ENCODE results near the gene GSTA1.
"Not testable (repeated sequence)": the region's sequence is repeated elsewhere in the genome, so short reads cannot be mapped to it uniquely, and the experiment has no call there.

The GSTA1 gene

DNA sequence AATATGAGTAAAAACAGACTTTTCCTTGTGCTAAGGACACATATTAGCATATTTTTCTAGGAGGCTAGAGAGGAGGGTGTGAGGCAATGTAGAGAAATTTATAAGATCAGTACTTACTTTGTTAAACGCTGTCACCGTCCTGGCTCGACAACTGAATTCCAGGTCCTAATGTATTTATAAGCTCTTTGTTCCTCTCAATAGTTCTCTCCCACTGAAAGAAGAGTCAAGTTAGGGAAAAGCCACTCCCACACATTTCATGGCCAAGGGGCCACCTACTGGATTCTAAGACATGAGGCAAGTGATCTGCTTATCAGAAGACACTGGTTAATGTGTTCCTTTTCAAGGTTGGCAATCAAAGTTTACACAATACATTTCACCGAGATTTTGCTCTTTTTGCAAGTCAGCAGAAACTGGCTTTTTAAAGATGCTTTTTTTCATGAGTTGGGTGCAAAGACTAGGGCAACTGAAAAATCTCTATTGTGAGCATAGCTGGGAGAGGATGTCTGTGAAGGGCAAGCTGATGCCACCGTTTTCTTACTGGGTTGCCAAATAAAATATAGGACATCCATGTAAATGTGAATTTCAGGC is at the start of gene GSTA1:
GSTA1 (minus strand) TSS at position 149 of the 588 bp plus-strand sequence. CDS start 4,549 bp downstream, outside the sequence.
- DNase-seq, result not testable (repeated sequence)

DNA sequence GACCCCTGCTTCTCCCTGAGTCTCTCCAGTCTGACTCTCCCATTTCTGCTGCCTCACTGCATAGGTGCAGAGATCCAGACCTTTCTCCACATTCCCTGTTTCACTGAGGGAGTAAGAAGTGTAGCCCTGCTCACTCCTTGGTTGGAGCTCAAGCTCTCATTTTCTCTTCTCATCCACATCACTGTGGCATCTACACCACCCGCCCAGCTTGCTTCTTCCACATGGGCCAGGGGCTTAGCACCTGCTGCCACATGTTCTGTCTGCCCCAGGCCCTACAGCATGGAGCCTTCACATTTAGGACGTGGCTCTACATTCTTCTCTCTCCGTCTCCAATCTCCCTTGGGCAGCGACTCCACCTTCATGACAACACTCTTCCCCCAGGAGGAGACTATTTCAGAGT is 45.5 kb upstream of the GSTA1 start:
- no peak for DNase-seq

DNA sequence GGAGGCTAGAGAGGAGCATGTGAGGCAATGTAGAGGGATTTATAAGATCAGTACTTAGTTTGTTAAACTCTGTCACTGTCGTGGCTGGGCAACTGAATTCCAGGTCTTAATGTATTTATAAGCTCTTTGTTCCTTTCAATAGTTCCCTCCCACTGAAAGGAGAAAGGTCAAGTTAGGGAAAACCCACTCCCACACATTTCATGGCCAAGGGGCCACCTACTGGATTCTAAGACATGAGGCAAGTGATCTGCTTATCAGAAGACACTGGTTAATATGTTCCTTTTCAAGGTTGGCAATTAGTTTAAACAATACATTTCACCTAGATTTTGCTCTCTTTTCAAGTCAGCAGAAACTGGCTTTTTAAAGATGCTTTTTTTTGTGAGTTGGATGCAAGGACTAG is 42.4 kb upstream of the GSTA1 start:
- no peak for DNase-seq

DNA sequence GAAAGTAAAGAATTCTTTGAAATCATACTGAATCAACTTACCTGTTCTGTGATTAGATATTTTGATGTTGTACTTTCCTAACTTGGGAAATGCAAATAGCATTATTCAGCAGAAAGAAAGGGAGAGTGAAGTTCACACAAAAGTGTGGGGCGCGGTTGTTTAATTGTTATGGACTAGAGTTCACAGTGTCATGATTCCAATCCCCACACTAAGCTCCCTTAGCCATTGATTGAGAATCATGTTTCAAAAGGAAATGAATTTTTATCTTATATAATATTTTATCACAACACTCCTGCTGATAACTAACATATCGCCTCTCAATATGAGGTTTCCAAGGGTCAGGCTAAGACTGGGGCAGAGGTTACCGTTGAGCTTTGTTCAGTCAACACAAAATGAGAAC is 40.0 kb upstream of the GSTA1 start:
- DNase-seq, result no peak

DNA sequence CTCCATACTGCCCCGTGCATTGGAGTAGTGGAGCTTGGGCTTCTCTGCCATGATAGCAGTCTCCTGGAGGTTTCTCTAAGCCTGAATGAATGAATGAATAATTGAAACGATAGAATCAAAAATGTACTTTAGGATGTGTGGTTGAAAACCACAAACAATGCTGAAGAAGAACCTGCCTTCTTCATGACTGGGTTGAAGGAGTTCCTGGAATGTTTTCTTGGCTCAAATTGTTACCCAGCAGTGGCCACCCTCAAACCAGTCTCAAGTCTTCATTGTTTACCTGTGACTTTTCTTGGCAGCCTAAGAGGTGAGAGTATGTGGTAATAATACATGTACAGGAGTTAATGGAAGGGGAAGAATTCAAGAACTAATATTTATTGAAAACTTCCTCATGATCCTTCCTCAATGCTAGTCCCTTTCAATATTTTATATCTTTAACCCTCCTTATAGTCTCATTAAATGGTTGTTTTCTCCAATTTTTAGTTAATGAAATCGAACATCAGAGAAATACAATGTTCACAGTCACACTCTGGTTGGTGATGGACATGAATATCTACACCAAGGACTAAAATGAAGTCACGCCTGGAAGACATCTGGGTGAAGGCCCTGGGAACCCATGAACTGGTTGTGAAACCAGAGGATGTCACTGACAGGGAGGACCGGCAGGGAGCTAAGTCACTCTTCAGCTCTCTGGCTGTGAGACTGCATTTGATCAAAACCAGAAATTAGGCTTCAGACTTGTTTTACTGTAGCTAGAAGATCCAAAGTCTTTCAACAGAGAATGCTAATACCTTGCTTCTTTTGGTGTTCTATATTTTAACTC is 37.4 kb upstream of the GSTA1 start, which contains the start of gene GSTA5:
GSTA5 (minus strand) TSS at position 51 of the 823 bp plus-strand sequence.
- DNase-seq, result no peak

DNA sequence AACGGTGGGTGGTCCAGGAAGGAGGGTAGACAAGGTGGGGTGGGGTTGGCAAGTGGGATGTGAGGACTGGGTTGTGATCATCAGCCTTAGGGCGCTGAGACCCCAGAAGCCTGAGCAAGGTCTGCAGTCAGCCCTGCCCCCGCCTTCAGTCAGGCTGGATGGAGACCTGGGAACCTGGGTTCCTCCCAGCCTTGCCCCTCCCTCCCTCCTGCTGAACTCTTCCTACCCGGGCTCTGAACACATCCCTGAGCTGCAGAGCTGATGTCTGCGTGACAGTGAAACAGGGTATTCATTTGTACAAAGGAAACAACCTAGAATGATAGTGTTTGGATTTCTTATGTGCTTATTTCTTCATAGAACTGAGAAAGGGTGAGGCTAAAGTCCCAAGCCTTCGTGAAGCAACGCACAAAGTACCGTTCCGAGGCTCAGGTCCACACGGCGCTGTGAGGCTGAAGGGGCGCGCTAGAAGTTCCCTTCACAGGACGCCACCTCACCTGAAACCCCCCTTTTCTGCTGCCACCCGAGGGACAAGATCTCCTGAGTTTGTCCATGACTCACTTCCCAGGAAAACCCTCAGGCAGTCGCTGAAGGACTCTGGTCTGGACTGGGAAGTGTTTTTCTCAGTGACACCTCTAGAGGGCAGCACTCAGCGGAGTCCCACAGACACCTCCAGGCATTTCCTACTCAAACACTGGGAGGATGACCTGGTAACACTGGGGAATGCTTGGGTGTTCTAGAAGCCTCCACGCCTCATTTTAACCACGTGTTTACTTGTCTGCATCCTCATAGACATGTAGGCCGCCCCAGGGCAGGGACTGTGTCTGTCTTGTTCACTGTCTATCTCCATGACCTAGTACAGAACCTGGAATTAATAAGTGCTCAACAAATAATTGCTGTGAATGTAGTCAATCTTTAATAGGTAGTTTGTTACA is 35.8 kb upstream of the GSTA1 start:
- DNase-seq, result peak; percentile 41

DNA sequence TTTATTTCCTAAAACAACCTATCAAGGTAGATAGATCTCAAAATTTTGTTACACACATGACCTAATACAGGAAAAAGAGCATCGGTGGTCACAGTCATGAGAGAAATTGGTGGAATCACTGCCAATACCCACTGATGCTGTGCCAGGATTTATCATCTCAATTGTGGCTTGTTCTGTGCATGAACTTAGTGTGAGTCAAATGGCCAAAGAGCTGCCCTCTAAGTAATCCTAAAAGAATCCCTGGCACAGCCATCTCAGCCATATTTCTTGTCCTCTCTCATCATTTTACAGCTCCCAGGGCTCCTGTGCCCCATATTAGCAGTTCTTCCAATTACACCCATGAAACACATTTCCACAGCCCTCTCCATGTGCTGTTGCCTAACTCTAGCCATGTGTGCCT is 30.9 kb upstream of the GSTA1 start:
- DNase-seq, result no peak

DNA sequence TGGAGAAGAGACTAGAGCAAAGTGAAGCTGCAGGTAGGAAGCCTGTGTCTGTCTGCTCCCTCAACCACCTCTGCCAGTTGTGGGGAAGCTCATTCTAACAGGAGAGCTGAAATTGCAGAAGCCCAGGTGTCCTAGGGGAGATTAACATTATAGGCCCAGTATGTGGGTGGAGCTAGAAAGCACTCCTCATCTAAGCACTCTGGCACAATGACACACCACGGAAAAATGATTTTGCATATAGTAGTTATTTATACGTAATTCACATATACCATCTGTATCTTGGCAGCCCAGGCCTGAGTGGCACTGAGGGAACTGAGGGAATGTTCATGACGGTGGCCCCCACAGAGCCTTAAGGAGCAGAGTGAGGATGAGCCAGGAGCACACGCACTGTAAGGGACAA is 27.3 kb upstream of the GSTA1 start:
- not testable (repeated sequence) for DNase-seq

DNA sequence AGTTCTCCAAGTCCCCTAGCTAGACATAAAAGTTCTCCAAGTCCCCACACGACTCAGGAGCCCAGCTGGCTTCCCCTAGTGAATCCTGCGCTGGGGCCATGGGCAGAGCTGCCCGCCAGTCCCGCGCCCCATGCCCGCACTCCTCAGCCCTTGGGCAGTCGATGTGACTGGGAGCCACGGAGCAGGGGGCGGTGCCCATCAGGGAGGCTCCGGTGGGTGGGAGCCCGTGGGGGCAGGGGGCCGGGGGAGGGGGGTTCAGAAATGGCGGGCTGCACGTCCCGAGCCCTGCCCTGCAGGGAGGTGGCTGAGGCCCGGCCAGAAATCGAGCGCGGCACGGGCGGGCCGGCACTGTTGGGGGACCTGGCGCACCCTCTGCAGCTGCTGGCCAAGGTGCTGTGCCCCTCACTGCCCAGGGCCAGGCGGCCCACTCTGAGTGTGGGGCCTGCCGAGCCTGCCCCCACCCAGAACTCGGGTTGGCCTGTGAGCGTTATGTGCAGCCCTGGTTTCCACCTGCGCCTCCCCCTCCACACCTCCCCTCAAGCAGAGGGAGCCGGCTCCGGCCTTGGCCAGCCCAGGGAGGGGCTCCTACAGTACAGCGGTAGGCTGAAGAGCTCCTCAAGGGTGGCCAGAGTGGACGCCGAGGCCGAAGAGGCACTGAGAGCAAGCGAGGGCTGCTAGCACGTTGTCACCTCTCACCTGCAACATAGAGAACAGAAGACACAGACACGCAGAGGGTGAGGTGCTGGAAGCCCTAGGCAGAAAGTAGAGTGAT is 25.6 kb upstream of the GSTA1 start:
- no peak for DNase-seq

DNA sequence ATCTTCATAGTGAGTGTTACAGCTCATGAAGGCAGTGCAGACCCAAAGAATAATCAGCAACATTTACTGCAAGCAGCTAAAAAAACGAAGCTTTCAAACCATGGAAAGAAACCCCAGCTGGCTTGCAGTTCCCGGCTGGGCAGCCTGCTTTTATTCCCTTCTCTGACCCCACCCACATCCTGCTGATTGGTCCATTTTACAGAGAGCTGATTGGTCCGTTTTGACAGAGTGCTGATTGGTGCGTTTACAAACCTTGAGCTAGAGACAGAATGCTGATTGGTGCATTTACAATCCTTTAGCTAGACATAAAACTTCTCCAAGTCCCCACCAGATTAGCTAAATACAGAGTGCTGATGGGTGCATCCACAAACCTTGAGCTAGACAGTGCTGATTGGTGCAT is 25.0 kb upstream of the GSTA1 start:
- not testable (repeated sequence) for DNase-seq

DNA sequence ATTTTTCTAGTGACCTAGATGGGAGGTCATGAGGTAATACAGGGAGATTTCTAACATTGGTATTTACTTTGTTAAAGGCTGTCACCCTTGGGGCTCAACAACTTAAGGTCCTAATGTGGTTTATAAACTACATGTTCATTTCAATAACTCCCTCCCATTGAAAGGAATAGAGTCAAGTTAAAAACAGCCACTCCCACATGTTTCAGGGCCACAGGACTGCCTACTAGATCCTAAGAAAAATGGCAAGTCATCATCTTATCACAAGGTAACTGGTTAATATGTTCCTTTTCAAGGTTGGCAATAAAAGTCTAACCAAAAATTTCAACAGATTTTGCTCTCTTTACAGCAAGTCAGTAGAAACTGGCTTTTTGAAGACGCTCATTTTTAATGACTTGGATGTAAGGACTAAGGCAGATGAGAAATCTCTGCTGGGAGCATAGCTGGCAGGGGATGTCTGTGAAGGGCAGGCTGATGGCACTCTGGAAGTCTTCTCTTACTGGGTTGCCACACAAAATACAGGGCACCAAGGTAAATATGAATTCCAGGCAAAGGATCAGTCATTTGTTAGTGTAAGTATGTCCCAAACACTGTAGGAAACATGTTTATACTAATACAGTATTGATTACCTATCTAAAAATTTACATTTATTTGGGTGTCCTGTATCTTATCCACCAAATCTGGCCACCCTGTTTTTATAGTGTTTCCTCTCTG is 23.6 kb upstream of the GSTA1 start:
- DNase-seq, result not testable (repeated sequence)

DNA sequence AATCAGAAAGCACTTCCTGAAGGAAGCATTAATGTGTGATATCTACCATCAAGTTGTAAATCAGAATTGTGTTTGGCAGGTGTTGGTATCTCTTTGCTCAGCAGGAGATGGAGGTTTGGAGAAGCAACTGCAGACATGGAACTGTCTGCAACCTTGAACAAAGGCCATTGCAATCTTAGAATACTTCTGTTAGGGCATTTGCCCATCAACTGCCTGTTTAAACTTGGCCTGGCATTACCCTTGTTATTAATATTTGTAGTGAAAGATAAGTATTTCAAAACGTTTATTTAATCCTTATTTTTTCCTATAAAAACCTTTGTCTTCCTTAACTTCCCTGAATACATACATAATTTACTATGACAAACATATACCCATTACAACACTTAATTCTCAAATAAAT is 22.9 kb upstream of the GSTA1 start:
- DNase-seq, result no peak

DNA sequence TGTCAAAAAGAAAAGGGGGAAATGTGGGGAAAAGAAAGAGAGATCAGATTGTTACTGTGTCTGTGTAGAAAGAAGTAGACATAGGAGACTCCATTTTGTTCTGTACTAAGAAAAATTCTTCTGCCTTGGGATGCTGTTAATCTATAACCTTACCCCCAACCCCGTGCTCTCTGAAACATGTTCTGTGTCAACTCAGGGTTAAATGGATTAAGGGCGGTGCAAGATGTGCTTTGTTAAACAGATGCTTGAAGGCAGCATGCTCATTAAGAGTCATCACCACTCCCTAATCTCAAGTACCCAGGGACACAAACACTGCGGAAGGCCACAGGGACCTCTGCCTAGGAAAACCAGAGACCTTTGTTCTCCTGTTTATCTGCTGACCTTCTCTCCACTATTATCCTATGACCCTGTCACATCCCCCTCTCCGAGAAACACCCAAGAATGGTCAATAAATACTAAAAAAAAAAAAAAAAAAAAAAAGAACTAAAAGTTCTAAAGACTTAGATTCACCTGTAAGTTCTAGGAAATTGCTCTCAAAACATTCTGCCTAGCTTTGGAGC is 22.4 kb upstream of the GSTA1 start:
- not testable (repeated sequence) for DNase-seq

DNA sequence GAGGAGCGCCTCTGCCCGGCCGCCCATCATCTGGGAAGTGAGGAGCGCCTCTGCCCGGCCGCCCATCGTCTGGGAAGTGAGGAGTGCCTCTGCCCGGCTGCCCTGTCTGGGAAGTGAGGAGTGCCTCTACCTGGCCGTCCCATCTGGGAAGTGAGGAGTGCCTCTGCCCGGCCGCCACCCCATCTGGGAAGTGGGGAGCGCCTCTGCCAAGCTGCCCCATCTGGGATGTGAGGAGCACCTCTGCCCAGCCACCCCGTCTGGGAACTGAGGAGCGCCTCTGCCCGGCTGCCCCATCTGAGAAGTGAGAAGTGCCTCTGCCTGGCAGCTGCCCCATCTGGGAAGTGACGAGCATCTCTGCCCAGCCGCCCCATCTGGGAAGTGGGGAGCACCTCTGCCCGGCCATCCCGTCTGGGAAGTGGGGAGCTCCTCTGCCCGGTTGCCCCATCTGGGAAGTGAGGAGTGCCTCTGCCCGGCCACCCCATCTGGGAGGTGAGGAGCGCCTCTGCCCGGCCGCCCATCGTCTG is 21.7 kb upstream of the GSTA1 start:
- not testable (repeated sequence) for DNase-seq

DNA sequence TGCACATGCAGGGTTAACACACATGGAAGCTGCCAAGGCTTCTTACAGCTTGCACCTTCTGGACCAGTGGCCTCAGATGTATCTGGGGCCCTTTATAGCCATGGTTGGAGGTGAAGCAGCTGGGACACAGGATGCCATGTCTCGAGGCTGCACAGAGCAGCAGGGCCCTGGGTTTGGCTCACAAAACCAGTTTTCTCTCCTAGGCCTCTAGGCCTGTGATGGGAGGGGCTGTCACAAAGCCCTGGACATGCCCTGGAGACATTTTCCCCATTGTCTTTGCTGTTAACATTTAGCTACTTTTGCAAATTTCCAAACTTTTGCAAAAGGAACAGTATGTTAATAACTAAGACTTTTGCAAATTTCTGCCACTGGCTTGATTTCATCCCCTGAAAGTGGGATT is 18.2 kb upstream of the GSTA1 start:
- DNase-seq, result no peak

DNA sequence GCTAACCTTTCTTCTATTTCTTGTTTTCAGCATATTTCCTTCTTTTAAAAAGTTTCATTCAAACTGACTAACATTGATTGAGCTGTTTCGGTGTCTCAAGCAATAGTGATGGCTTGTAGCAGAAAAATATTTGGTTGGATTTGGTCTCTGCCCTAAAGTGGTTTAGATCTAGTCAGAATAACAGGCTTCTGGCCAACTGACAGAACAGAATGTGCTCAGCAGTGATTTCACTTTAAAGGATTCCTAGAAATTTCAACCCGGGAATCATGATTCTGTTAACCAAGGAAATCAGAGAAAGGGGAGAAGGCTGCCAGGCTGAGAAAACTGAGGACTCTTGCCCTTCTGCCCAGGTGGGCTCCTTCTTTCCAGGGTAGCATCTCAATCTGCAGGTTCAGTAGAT is 16.6 kb upstream of the GSTA1 start:
- no peak for DNase-seq

DNA sequence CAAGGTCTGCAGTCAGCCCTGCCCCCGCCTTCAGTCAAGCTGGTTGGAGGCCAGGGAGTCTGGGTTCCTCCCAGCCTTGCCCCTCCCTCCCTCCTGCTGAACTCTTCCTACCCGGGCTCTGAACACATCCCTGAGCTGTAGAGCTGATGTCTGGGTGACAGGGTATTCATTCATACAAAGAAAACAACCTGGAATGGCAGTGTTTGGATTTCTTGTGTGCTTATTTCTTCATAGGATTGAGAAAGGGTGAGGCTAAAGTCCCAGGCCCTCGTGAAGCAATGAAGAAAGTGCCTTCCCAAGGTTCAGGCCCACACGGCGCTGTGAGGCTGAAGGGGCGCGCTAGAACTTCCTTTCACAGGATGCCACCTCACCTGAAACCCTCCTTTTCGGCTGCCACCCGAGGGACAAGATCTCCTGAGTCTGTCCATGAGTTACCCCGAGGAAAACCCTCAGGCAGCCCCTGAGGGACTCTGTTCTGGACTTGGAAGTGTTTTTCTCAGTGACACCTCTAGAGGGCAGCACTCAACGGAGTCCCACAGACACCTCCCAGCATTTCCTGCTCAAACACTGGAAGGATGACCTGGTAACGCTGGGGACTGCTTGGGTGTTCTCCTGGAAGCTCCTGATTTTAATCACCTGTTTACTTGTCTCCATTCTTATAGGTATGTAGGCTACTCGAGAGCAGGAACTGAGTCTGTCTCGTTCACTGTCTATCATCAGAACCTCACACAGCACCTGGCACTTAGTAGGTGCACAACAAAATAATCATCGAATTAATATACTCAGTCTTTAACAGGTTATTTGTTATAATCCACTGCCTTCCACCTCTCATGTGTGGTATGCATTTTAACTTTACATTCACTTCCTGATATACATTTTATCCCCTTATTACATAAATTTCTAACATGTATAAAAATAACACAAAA is 11.8 kb upstream of the GSTA1 start:
- peak; percentile 30 for DNase-seq

DNA sequence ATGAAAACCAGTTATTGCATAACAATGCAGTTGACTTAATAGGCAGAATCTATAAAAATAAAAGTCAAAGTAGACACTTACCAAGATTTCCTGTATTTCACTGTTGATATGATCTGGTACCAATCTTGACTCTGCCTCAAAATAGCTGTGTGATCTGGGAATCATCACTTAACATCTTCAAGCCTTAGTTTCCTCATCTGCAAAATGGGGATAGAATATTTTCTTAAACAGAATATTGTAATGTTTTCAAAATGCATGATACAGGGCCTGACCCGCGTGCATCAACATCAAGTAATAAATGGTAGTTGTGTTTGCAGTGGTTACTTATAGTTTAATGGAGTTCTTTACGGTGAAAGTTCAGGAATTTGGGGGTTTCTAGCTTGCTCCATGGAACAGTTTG is 10.9 kb upstream of the GSTA1 start:
- not testable (repeated sequence) for DNase-seq

DNA sequence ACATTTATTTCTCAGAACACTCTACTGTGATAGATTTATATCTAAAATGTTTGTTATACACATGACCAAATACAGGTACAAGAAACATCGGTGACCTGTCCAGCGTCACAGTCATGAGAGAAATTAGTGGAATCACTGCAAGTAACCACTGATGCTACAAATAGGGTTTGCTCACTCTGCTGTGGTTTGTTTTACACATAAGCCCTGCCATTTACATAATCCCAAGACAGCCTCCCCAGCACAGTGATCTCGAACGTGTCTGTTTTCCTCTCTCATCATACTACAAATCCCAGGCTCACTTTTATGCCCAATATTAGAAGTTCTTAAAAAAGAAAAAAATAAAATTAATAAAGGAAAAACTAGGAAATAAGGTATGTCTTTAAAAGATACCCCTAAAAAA is 6.2 kb upstream of the GSTA1 start:
- DNase-seq, result not testable (repeated sequence)

DNA sequence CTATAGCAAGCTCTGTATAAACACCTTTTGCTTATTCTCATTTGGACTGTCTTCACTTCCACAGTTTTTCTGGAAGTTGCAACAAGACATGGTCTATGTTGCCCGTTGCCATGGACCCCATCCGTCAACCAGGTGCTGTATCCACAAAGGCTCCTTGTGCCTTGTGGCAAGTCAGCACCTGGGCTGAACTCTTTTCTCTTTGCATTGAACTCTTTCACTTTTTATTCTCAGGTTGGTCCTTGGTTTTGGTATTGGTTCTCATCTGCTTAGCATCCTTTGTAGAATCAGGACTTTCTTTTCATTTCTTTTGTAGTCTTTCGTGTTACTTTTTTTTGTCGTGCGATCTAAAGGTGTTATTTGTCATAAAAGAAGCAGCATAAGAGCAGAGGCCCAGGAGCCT is 5.0 kb upstream of the GSTA1 start:
- DNase-seq, result no peak
